Suprapubic skin (tissue), 4 donors: ENCODE data around the gene BICD1.

Experiments used
- POLR2A ChIP-seq, 2 donors: fragments of 450-650 bp; IDR thresholded peaks; one replicate each; pipeline ENCODE4 v1.6.1; 2017; ENCODE audit warnings: antibody characterized with exemption in 2 of 2, mild to moderate bottlenecking in 2 of 2, moderate library complexity in 2 of 2
- POLR2AphosphoS5 ChIP-seq, 3 donors: sonication (generic); formaldehyde crosslinking; IDR thresholded peaks; one replicate each; pipeline ENCODE4 v1.6.1; 2017; ENCODE audit warnings: antibody characterized with exemption in 3 of 3
- TF ChIP-seq, protein P1 (sequence below), 2 donors: fragments of 200-600 bp in 1 of 2; fragments of 450-650 bp in 1 of 2; sonication (generic) in 1 of 2; IDR thresholded peaks; one replicate each; pipeline ENCODE4 v1.5.1; 2016 to 2019; ENCODE audit warnings: antibody characterized with exemption in 2 of 2, mild to moderate bottlenecking in 1 of 2, moderate library complexity in 1 of 2

DNA sequence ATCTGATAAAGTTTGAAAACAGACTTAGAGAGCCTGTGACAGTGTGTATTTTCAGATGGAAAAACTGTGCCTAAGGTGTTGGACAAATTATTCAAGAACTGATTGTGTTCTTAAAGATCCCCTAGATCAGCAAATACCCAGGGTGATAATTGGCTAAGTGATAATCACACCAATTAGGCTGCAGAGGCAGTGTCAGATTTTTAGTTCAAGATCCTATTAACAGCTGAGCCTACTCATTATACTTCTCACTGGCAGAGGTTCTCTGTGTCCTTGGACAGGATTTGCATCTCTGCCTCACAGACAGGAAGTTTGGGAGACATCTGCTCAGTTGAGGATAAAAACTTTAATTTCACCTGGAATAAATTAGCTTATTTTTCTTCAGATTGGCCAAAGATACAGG is 288.4 kb downstream of the BICD1 start:
- TF ChIP-seq POLR2A (IDR thresholded peaks at IDR 0.05) = no peak
- TF ChIP-seq, protein P1, sequence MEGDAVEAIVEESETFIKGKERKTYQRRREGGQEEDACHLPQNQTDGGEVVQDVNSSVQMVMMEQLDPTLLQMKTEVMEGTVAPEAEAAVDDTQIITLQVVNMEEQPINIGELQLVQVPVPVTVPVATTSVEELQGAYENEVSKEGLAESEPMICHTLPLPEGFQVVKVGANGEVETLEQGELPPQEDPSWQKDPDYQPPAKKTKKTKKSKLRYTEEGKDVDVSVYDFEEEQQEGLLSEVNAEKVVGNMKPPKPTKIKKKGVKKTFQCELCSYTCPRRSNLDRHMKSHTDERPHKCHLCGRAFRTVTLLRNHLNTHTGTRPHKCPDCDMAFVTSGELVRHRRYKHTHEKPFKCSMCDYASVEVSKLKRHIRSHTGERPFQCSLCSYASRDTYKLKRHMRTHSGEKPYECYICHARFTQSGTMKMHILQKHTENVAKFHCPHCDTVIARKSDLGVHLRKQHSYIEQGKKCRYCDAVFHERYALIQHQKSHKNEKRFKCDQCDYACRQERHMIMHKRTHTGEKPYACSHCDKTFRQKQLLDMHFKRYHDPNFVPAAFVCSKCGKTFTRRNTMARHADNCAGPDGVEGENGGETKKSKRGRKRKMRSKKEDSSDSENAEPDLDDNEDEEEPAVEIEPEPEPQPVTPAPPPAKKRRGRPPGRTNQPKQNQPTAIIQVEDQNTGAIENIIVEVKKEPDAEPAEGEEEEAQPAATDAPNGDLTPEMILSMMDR (IDR thresholded peaks at IDR 0.05) = no peak
- TF ChIP-seq POLR2AphosphoS5 (IDR thresholded peaks at IDR 0.05) = no peak
